ENCODE results near the gene BCAP31. TPM values are rescaled to one million over a fixed set of nuclear protein-coding genes. Genes with fewer than 3 reads are reported as not detected.

The BCAP31 gene
- total and polyA plus RNA-seq, 2 of the 13 experiments (the other 11 are each of a cell fraction or from before 2014, with no cell fraction given), result 139 to 178 TPM

- Histone ChIP-seq H3K4me2 (ENCODE audit: low read depth, low read length) (no peak overlapping the region), H3K9ac (ENCODE audit: insufficient read depth, low read depth, low read length) (no peak overlapping the region), H3K79me2 (ENCODE audit: insufficient read depth, low read length) (no peaks in the 10 kb centered on the region), H3K36me3 (replicated peaks in 1 of 2; ENCODE audit: control insufficient read depth in 1 of 2, insufficient read depth in 2 of 2, low read length in 2 of 2) (peaks cover 0 to 3% of the 10 kb centered on the region in 2 experiments; a peak in 2 of 5 replicates), H2AFZ (ENCODE audit: low read length) (no peak overlapping the region), H3K4me1 (ENCODE audit: insufficient read depth, low read length) (peaks cover 25% of the 10 kb centered on the region), H3K4me3 (replicated peaks in 1 of 3; ENCODE audit: insufficient read depth in 1 of 3, low read depth in 2 of 3, low read length in 3 of 3) (no peak overlapping the region), H3K27ac (ENCODE audit: extremely low read length, insufficient read depth, low read length) (no peak overlapping the region), H3K27me3 (ENCODE audit: control insufficient read depth in 1 of 2, insufficient read depth in 2 of 2, low read length in 2 of 2) (no peaks in the 10 kb centered on the region), H4K20me1 (ENCODE audit: insufficient read depth, low read length) (peaks cover 13% of the 10 kb centered on the region; the same call in 1 of the 2 replicates), H3K9me3 (ENCODE audit: low read length) (no peaks in the 10 kb centered on the region)
- CTCF ChIA-PET (ENCODE audit: low intra/inter-chr PET ratio, low total read pairs), result no interaction called here
- BruUV-seq (replicated peaks), result TSS peak; percentile 40
- ATAC-seq (no peak), DNase-seq (ENCODE audit: low spot score) (no peak), FAIRE-seq (no peak)
- POLR2A ChIA-PET, result interaction anchor here (1.3 kb wide), 1 partner anchor 13 kb away, joined by 4 read pairs; no protein-coding TSS in a partner anchor
- intact Hi-C loops (cut with micrococcal nuclease; ENCODE audit: unreplicated experiment), result no loop called here
- no peak for TF ChIP-seq ZNF772 (CRISPR knock-in tag; IDR thresholded peaks at IDR 0.05)
- no peak for TF ChIP-seq ZNF557 (CRISPR knock-in tag; IDR thresholded peaks at IDR 0.05)
- TF ChIP-seq GFI1 (CRISPR knock-in tag; IDR thresholded peaks at IDR 0.05; ENCODE audit: borderline replicate concordance), result no peak
- TF ChIP-seq AGO1 (IDR thresholded peaks at IDR 0.05; ENCODE audit: low read depth, low read length, poor library complexity, severe bottlenecking), result peak; percentile 28
- TF ChIP-seq WIZ (CRISPR knock-in tag; IDR thresholded peaks at IDR 0.05), result no peak
- no peak for TF ChIP-seq ZNF33B (CRISPR knock-in tag; IDR thresholded peaks at IDR 0.05)
- 0 out of 2 replicates have a peak, but pooled peaks have one; percentile 2 for TF ChIP-seq HNRNPL (IDR thresholded peaks at IDR 0.05; ENCODE audit: low read depth, low read length)
- no peak for TF ChIP-seq ZNF510 (CRISPR knock-in tag; IDR thresholded peaks at IDR 0.05; ENCODE audit: low read depth)
- TF ChIP-seq KAT2B (IDR thresholded peaks at IDR 0.05; ENCODE audit: borderline replicate concordance, low read depth, low read length), result no peak
- TF ChIP-seq ZNF282 (IDR thresholded peaks at IDR 0.05; ENCODE audit: partially characterized antibody), result no peak
- peak; percentile 75 for TF ChIP-seq RBFOX2 (IDR thresholded peaks at IDR 0.05; ENCODE audit: low read depth, low read length)
- no peak for TF ChIP-seq MAFF (IDR thresholded peaks at IDR 0.05; ENCODE audit: low read depth, low read length)
- TF ChIP-seq TFE3 (CRISPR knock-in tag; IDR thresholded peaks at IDR 0.05), result no peak
- TF ChIP-seq AGO2 (optimal IDR thresholded peaks at IDR 0.05; ENCODE audit: low read depth, low read length), result peak; percentile 65
- TF ChIP-seq NFKB2 (CRISPR knock-in tag; IDR thresholded peaks at IDR 0.05; ENCODE audit: borderline replicate concordance), result no peak
- in situ Hi-C loops (cut with HindIII; ENCODE audit: extremely low pct_ligation_motif_present, low pct_unique_long_range_greater_than_20kb), result no loop called here
- 100% methylated on average over 2 of the region's 15 CpGs for WGBS (ENCODE audit: low lambda C conversion rate)
Measured at GRCh38 chrX:153696100-153696499, 28.1 kb downstream of the BCAP31 start.

Data from HepG2 (cell line).